KMS-11 (cell line): ENCODE results near the gene DCLRE1C.

ENCODE experiments used
- H2AFZ ChIP-seq: fragments of 200-600 bp; sonication (generic); 2 replicates; pipeline ENCODE4 v1.6.1; 2016; ENCODE audit warnings: antibody characterized with exemption, mixed run types, low read depth
- H3K27ac ChIP-seq: fragments of 200-600 bp; sonication (generic); 2 replicates; pipeline ENCODE4 v1.6.1; 2016; ENCODE audit warnings: mild to moderate bottlenecking, mixed run types
- H3K27me3 ChIP-seq: fragments of 200-600 bp; sonication (generic); 2 replicates; pipeline ENCODE4 v1.6.1; 2017; ENCODE audit warnings: mild to moderate bottlenecking, low read depth, mixed run types, moderate library complexity; ENCODE audit not compliant: insufficient read depth
- H3K36me3 ChIP-seq: fragments of 200-600 bp; sonication (generic); 2 replicates; pipeline ENCODE4 v1.6.1; 2017; ENCODE audit warnings: mild to moderate bottlenecking, mixed run types; ENCODE audit not compliant: insufficient read depth
- H3K4me1 ChIP-seq: fragments of 200-600 bp; sonication (generic); 2 replicates; pipeline ENCODE4 v1.6.1; 2016; ENCODE audit warnings: mild to moderate bottlenecking, low read depth, mixed run types; ENCODE audit not compliant: poor library complexity, severe bottlenecking
- H3K4me2 ChIP-seq: fragments of 200-600 bp; sonication (generic); 2 replicates; pipeline ENCODE4 v1.7.0; 2016; ENCODE audit warnings: mild to moderate bottlenecking, mixed run types
- H3K4me3 ChIP-seq: fragments of 200-600 bp; sonication (generic); IDR thresholded peaks from 2 replicates; pipeline ENCODE4 v1.6.1; 2017; ENCODE audit warnings: low read depth, low read length, mixed read lengths; ENCODE audit not compliant: insufficient read depth
- H3K79me2 ChIP-seq: fragments of 200-600 bp; sonication (generic); 2 replicates; pipeline ENCODE4 v1.6.1; 2016; ENCODE audit warnings: low read depth, mixed run types; ENCODE audit not compliant: insufficient read depth
- H3K9ac ChIP-seq: fragments of 200-600 bp; sonication (generic); 2 replicates; pipeline ENCODE4 v1.6.1; 2016; ENCODE audit warnings: mild to moderate bottlenecking, mixed run types
- H4K20me1 ChIP-seq: fragments of 200-600 bp; sonication (generic); 2 replicates; pipeline ENCODE4 v1.6.1; 2016; ENCODE audit warnings: mild to moderate bottlenecking, mixed run types; ENCODE audit not compliant: insufficient read depth
- TF ChIP-seq, protein P1 (sequence below): fragments of 200-600 bp; sonication (generic); conservative IDR thresholded peaks from 2 replicates; pipeline ENCODE4 v1.6.1; 2017; ENCODE audit warnings: low read depth, mild to moderate bottlenecking, antibody characterized with exemption, low read length, moderate library complexity, mixed read lengths

The DCLRE1C gene

DNA sequence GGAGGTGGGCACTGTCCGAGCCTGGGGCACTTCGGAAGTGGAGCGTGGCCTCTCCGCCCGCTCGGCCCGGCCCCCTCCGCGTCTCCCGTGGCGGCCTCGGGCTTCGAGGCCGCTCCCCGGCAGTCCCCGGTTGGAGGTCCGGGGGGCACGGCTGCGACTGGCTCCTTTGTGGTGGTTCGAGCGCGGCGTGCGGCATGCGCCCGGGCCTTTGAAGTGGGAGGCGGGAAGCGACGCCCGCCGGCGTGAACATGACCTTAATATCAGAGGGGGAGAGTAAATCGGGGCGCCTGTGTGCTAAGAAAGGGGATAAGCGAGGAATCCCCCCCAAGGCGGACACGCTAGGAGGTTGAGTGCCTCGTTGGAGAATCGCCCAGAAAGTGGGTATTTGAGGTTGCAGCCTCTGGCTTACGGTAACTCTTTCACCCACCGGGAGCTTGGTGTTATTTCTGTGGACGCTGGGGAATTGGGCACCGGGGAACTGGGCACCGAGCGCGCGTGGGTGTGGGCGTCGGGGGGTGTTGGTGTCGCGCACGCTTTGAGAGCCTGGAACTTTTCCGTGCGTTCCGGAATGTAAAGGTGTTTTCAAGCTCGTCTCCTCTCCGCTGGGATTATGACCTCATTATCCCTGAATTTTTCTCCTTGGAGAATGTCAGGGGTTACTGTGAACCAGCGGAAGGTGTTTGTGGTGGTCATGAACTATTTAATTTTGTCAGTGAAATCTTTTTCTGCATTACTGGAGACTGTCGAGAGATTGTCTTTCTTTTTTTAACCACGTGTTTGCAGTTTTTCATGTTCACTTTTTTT, 74.6 kb downstream of the DCLRE1C start:
- Histone ChIP-seq H3K27ac (peak overlapping the region; percentile 70), H3K4me3 (peak overlapping the region; percentile 36), H3K4me2 (peak overlapping the region; percentile 87), H3K36me3 (no peaks in the 10 kb centered on the region), H3K9ac (peak overlapping the region; percentile 89), H2AFZ (peak overlapping the region; percentile 60), H3K79me2 (peaks cover 68% of the 10 kb centered on the region), H4K20me1 (peaks cover 5% of the 10 kb centered on the region; the same call in 1 of the 2 replicates), H3K27me3 (no peaks in the 10 kb centered on the region), H3K4me1 (peaks cover 28% of the 10 kb centered on the region)
- TF ChIP-seq, protein P1, sequence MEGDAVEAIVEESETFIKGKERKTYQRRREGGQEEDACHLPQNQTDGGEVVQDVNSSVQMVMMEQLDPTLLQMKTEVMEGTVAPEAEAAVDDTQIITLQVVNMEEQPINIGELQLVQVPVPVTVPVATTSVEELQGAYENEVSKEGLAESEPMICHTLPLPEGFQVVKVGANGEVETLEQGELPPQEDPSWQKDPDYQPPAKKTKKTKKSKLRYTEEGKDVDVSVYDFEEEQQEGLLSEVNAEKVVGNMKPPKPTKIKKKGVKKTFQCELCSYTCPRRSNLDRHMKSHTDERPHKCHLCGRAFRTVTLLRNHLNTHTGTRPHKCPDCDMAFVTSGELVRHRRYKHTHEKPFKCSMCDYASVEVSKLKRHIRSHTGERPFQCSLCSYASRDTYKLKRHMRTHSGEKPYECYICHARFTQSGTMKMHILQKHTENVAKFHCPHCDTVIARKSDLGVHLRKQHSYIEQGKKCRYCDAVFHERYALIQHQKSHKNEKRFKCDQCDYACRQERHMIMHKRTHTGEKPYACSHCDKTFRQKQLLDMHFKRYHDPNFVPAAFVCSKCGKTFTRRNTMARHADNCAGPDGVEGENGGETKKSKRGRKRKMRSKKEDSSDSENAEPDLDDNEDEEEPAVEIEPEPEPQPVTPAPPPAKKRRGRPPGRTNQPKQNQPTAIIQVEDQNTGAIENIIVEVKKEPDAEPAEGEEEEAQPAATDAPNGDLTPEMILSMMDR = no peak

- no peaks in the 10 kb centered on the region for H3K27me3 ChIP-seq
- H2AFZ ChIP-seq = peak within 1 kb of the TSS; percentile 83
- TF ChIP-seq, protein P1 = no peak
- no peaks in the 10 kb centered on the region for H3K36me3 ChIP-seq
- peak within 1 kb of the TSS; percentile 36 for H3K4me3 ChIP-seq
- peak within 1 kb of the TSS; percentile 95 for H3K4me2 ChIP-seq
- no peaks in the 10 kb centered on the region for H4K20me1 ChIP-seq
- H3K9ac ChIP-seq = peak within 1 kb of the TSS; percentile 89
- H3K27ac ChIP-seq = peak within 1 kb of the TSS; percentile 70
- H3K4me1 ChIP-seq = peaks cover 23% of the 10 kb centered on the region
- peaks cover 60% of the 10 kb centered on the region for H3K79me2 ChIP-seq
Observed at GRCh38 chr10:14878266-14879123, 75.4 kb downstream of the DCLRE1C start, which contains the start of gene SUV39H2. SUV39H2 (plus strand) TSS chr10:14878866; CDS start chr10:14878889, 23 bp downstream.

DNA sequence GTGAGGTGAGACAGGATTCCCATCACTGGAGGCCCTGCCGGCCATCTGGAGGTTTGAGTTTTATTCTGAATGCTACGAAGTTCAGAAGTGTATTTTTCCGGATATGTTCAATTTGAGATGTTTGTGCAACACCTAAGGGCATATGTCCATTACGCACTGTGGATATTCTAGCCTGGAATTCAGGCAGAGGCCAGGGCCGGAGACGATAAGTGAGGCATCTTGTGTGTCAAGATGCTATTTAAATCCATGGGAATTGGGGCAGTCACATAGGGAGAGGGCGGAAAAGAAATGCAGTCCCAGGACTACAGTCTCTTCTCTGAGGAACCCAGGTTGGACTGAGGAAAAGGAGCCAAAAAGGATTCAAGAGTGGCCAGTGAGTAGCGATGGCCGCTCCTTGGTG, 77.1 kb downstream of the DCLRE1C start:
- H3K27ac ChIP-seq = no peak overlapping the region
- H3K27me3 ChIP-seq = no peaks in the 10 kb centered on the region
- H2AFZ ChIP-seq = no peak overlapping the region
- H3K36me3 ChIP-seq = no peaks in the 10 kb centered on the region
- peaks cover 23% of the 10 kb centered on the region for H3K4me1 ChIP-seq
- no peak overlapping the region for H3K9ac ChIP-seq
- H3K4me3 ChIP-seq = no peak overlapping the region
- peaks cover 42% of the 10 kb centered on the region for H3K79me2 ChIP-seq
- H3K4me2 ChIP-seq = peak overlapping the region; percentile 95; the same call in 1 of the 2 replicates
- H4K20me1 ChIP-seq = no peaks in the 10 kb centered on the region
- TF ChIP-seq, protein P1 = no peak

GRCh38 chr10:14875941-14876340, 78.0 kb downstream of the DCLRE1C start:
- no peak overlapping the region for H3K9ac ChIP-seq
- no peak overlapping the region for H2AFZ ChIP-seq
- H3K4me2 ChIP-seq = no peak overlapping the region
- H4K20me1 ChIP-seq = no peaks in the 10 kb centered on the region
- H3K27ac ChIP-seq = no peak overlapping the region
- no peaks in the 10 kb centered on the region for H3K36me3 ChIP-seq
- H3K27me3 ChIP-seq = no peaks in the 10 kb centered on the region
- H3K4me3 ChIP-seq = no peak overlapping the region
- H3K4me1 ChIP-seq = peaks cover 20% of the 10 kb centered on the region
- peaks cover 34% of the 10 kb centered on the region for H3K79me2 ChIP-seq
- TF ChIP-seq, protein P1 = no peak
